Sigmoid colon (tissue), 4 donors: ENCODE data around the gene MAP1LC3B2.

Experiments used
- POLR2A ChIP-seq, 2 donors: fragments of 450-650 bp; IDR thresholded peaks; one replicate each; pipeline ENCODE4 v1.6.1; 2016; ENCODE audit warnings: antibody characterized with exemption in 2 of 2, mild to moderate bottlenecking in 2 of 2, moderate library complexity in 2 of 2
- POLR2AphosphoS5 ChIP-seq, 4 donors: sonication (generic); formaldehyde crosslinking; IDR thresholded peaks; one replicate each; pipeline ENCODE4 v1.6.1; 2017; ENCODE audit warnings: antibody characterized with exemption in 4 of 4

- peak; percentile 39 to 80 (median 60) for TF ChIP-seq POLR2AphosphoS5 (IDR thresholded peaks at IDR 0.05)
- no peak for TF ChIP-seq POLR2A (IDR thresholded peaks at IDR 0.05)
Observed at GRCh38 chr12:116599285-116600136, 40.3 kb downstream of the MAP1LC3B2 start.
